ENCODE results near the gene ABCC2. TPM values are rescaled to one million over a fixed set of nuclear protein-coding genes. Genes with fewer than 3 reads are reported as not detected.

The ABCC2 gene
- total and polyA plus RNA-seq, 2 experiments from 2014 or later = 0.19 to 0.86 TPM

GRCh38 chr10:99844433-99844955, 62.1 kb downstream of the ABCC2 start:
- H3K4me3 ChIP-seq = no peak overlapping the region
- H3K36me3 ChIP-seq (ENCODE audit: low read depth) = no peaks in the 10 kb centered on the region
- no peaks in the 10 kb centered on the region for H3K79me2 ChIP-seq (ENCODE audit: insufficient read depth)
- H3F3A ChIP-seq (ENCODE audit: insufficient read depth) = peaks cover 11% of the 10 kb centered on the region; the same call in 1 of the 2 replicates
- no peak overlapping the region for H3K4me2 ChIP-seq (ENCODE audit: unreplicated experiment)
- in situ Hi-C loops (cut with MboI) = no loop called here
- no peaks in the 10 kb centered on the region for H3K27me3 ChIP-seq (replicated peaks; ENCODE audit: insufficient read depth)
- TF ChIP-seq EZH2phosphoT487 (IDR thresholded peaks at IDR 0.05; ENCODE audit: insufficient read depth, low read depth) (no peak), EZH2 (IDR thresholded peaks at IDR 0.05; ENCODE audit: insufficient read depth, poor library complexity, severe bottlenecking) (no peak)
- no peak for DNase-seq
- H4K20me1 ChIP-seq (ENCODE audit: insufficient read depth) = no peaks in the 10 kb centered on the region
- H3K27ac ChIP-seq = no peak overlapping the region
- no peaks in the 10 kb centered on the region for H3K9me3 ChIP-seq (ENCODE audit: low read depth)
- 93 to 98% methylated on average over 6 of the region's 6 CpGs for WGBS, 2 experiments (ENCODE audit: low coverage in 1 of 2, low lambda C conversion rate in 2 of 2, missing lambda C conversion rate in 2 of 2)
- H3K4me1 ChIP-seq (ENCODE audit: insufficient read depth) = 0 out of 2 replicates have a peak, but pooled peaks cover 6% of the 10 kb centered on the region
- no peaks in the 10 kb centered on the region for H3K9me2 ChIP-seq (ENCODE audit: insufficient read depth)
- no peak overlapping the region for H3K9ac ChIP-seq
- H2AFZ ChIP-seq = no peak overlapping the region

GRCh38 chr10:99845837-99846382, 63.5 kb downstream of the ABCC2 start:
- no peaks in the 10 kb centered on the region for H3K9me3 ChIP-seq (ENCODE audit: low read depth)
- H3K4me1 ChIP-seq (ENCODE audit: insufficient read depth) = 0 out of 2 replicates have a peak, but pooled peaks cover 6% of the 10 kb centered on the region
- in situ Hi-C loops (cut with MboI) = no loop called here
- H4K20me1 ChIP-seq (ENCODE audit: insufficient read depth) = no peaks in the 10 kb centered on the region
- TF ChIP-seq EZH2 (IDR thresholded peaks at IDR 0.05; ENCODE audit: insufficient read depth, poor library complexity, severe bottlenecking) = no peak
- no peak for TF ChIP-seq EZH2phosphoT487 (IDR thresholded peaks at IDR 0.05; ENCODE audit: insufficient read depth, low read depth)
- H3K27me3 ChIP-seq (replicated peaks; ENCODE audit: insufficient read depth) = no peaks in the 10 kb centered on the region
- H3K9ac ChIP-seq = peak overlapping the region; percentile 28; the same call in 1 of the 2 replicates
- H3F3A ChIP-seq (ENCODE audit: insufficient read depth) = peaks cover 11% of the 10 kb centered on the region; the same call in 1 of the 2 replicates
- H3K9me2 ChIP-seq (ENCODE audit: insufficient read depth) = no peaks in the 10 kb centered on the region
- H3K4me2 ChIP-seq (ENCODE audit: unreplicated experiment) = peak overlapping the region; percentile 79
- 3 to 5% methylated on average over 18 of the region's 18 CpGs for WGBS, 2 experiments (ENCODE audit: low coverage in 1 of 2, low lambda C conversion rate in 2 of 2, missing lambda C conversion rate in 2 of 2)
- no peaks in the 10 kb centered on the region for H3K79me2 ChIP-seq (ENCODE audit: insufficient read depth)
- H3K36me3 ChIP-seq (ENCODE audit: low read depth) = no peaks in the 10 kb centered on the region
- H3K4me3 ChIP-seq = peak overlapping the region; percentile 61
- H2AFZ ChIP-seq = peak overlapping the region; percentile 79
- H3K27ac ChIP-seq = peak overlapping the region; percentile 28; the same call in 1 of the 2 replicates
- peak; percentile 94 for DNase-seq

DNA sequence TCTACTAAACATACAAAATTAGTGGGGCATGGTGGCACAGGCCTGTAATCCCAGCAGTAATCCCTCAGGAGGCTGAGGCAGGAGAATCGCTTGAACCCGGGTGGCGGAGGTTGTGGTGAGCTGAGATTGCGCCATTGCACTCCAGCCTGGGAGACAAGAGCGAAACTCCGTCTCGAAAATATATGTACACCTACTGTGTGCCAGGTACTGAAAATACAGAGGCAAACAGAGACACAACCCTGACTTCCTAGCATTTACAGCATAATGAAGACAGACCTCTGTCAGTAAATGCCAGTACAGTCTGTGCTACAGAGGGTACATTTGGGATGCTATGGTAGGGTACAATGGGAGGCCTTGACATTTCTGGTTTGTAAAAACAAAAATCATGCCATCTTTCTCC, 66.6 kb downstream of the ABCC2 start:
- H4K20me1 ChIP-seq (ENCODE audit: insufficient read depth) = no peaks in the 10 kb centered on the region
- no peaks in the 10 kb centered on the region for H3K27me3 ChIP-seq (replicated peaks; ENCODE audit: insufficient read depth)
- no peak overlapping the region for H3K4me3 ChIP-seq
- H3K79me2 ChIP-seq (ENCODE audit: insufficient read depth) = no peaks in the 10 kb centered on the region
- H3K27ac ChIP-seq = no peak overlapping the region
- H3K4me2 ChIP-seq (ENCODE audit: unreplicated experiment) = no peak overlapping the region
- WGBS, 2 experiments (ENCODE audit: low coverage in 1 of 2, low lambda C conversion rate in 2 of 2, missing lambda C conversion rate in 2 of 2) = 97% methylated on average over 7 of the region's 7 CpGs
- no peaks in the 10 kb centered on the region for H3K9me2 ChIP-seq (ENCODE audit: insufficient read depth)
- H3K9ac ChIP-seq = no peak overlapping the region
- H3K9me3 ChIP-seq (ENCODE audit: low read depth) = no peaks in the 10 kb centered on the region
- no peaks in the 10 kb centered on the region for H3K4me1 ChIP-seq (ENCODE audit: insufficient read depth)
- DNase-seq = no peak
- in situ Hi-C loops (cut with MboI) = no loop called here
- no peaks in the 10 kb centered on the region for H3F3A ChIP-seq (ENCODE audit: insufficient read depth)
- no peaks in the 10 kb centered on the region for H3K36me3 ChIP-seq (ENCODE audit: low read depth)
- no peak overlapping the region for H2AFZ ChIP-seq
- no peak for TF ChIP-seq EZH2 (IDR thresholded peaks at IDR 0.05; ENCODE audit: insufficient read depth, poor library complexity, severe bottlenecking)
- no peak for TF ChIP-seq EZH2phosphoT487 (IDR thresholded peaks at IDR 0.05; ENCODE audit: insufficient read depth, low read depth)

- H3K79me2 ChIP-seq (ENCODE audit: insufficient read depth) = no peaks in the 10 kb centered on the region
- H3K27ac ChIP-seq = no peak overlapping the region
- in situ Hi-C loops (cut with MboI) = no loop called here
- no peaks in the 10 kb centered on the region for H3K27me3 ChIP-seq (replicated peaks; ENCODE audit: insufficient read depth)
- H3K9me3 ChIP-seq (ENCODE audit: low read depth) = no peaks in the 10 kb centered on the region
- H4K20me1 ChIP-seq (ENCODE audit: insufficient read depth) = no peaks in the 10 kb centered on the region
- no peaks in the 10 kb centered on the region for H3K36me3 ChIP-seq (ENCODE audit: low read depth)
- no peaks in the 10 kb centered on the region for H3K9me2 ChIP-seq (ENCODE audit: insufficient read depth)
- DNase-seq = no peak
- TF ChIP-seq EZH2phosphoT487 (IDR thresholded peaks at IDR 0.05; ENCODE audit: insufficient read depth, low read depth) (no peak), EZH2 (IDR thresholded peaks at IDR 0.05; ENCODE audit: insufficient read depth, poor library complexity, severe bottlenecking) (no peak)
- H3F3A ChIP-seq (ENCODE audit: insufficient read depth) = no peaks in the 10 kb centered on the region
- no peak overlapping the region for H2AFZ ChIP-seq
- no peak overlapping the region for H3K4me2 ChIP-seq (ENCODE audit: unreplicated experiment)
- no peaks in the 10 kb centered on the region for H3K4me1 ChIP-seq (ENCODE audit: insufficient read depth)
- H3K9ac ChIP-seq = no peak overlapping the region
- H3K4me3 ChIP-seq = no peak overlapping the region
- 87 to 93% methylated on average over 2 of the region's 2 CpGs for WGBS, 2 experiments (ENCODE audit: low coverage in 1 of 2, low lambda C conversion rate in 2 of 2, missing lambda C conversion rate in 2 of 2)
Observed at GRCh38 chr10:99849536-99849935, 67.1 kb downstream of the ABCC2 start.
